HG03039 (cell line): ENCODE data around the gene CXorf65.
A peak's percentile ranks its signal among the peaks of the same experiment; 100 is the strongest.

Experiments used
- ATAC-seq: cut with Tn5 transposase; IDR thresholded peaks from one replicate; pipeline ENCODE4 v1.9.1; 2021; ENCODE audit warnings: mild to moderate bottlenecking, moderate library complexity; ENCODE audit not compliant: unreplicated experiment

The CXorf65 gene

DNA sequence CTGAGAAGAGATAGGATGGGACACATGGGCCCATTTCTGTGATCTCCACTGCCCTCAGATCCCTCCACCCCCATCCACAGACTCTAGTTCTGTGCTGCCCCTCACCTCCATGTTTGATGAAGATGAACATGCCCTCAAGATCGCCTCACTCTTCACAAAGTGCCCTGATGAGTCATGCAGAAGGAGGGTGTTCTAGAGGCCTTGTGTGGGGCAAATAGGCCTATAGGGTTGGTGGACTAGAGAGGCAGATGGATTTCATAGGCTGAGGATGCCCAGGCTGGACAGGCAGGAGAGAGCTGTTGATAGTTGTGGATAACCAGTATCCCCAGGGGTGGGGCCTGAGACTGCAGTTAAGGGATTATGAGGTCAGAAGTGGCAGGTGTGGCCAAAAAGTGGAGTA, at the start of gene CXorf65:
TSS of gene CXorf65 (minus strand) at position 314 of the 400 bp plus-strand sequence. CDS start at position 130, 184 bp downstream.
- ATAC-seq = no peak

DNA sequence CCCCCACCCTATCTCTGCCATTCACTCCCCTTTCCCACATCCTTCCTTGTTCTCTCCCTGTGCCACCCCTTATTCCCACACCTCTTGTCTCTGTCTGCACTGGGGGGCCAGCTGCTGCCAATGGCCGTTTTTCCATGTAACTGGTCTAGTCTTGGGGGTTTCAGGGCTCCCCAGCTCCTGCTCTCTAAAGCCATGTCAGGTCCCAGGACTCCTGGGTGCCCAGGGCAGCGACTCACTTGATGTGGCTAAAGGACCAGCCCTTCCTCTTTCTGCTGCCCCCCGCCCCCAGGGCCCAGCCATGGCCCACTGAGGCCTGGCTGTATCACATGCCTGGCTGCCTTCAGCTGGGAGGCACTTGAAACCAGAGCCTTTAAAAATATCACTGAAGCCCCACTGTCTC, 48.1 kb upstream of the CXorf65 start:
- ATAC-seq = no peak

DNA sequence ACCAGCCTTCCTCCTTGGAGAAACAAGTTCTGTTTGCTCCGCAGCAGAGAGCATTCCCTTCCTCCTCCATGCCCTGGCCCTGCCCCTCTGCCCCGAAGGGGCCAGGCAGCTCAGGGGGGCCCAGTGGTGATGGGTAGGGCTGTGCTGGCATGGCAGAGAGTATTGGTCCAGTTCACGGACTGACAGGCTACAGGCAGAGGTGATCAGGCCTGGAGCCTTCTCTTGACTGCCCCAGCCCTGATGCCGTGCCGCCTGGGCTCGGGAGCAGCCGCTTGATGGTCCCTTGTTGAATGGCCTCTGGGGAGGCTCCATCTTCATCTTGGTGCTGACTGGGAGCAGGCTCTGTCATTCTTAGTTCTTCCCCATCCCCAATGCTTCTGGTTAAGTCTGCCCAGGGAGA, 47.7 kb upstream of the CXorf65 start:
- no peak for ATAC-seq

DNA sequence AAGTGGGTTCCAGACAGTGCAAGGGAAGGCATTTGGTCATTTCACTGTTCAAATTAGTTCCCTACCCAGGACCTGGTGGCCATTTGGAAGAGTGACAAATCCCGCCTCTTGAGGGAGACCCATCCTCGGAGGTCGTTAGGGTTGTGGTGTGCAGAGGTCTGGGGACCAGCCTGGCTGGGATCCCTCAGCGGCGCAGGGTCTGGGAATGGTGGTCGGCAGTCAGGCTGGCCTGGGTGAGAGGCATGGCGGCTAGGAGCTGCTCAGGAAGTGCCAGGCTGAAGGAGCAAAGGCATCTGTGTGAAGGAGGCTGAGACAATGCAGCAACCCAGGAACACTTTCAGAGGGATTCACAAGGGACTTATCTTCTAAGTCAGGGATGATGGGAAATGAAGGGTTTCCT, 44.8 kb upstream of the CXorf65 start:
- no peak for ATAC-seq

DNA sequence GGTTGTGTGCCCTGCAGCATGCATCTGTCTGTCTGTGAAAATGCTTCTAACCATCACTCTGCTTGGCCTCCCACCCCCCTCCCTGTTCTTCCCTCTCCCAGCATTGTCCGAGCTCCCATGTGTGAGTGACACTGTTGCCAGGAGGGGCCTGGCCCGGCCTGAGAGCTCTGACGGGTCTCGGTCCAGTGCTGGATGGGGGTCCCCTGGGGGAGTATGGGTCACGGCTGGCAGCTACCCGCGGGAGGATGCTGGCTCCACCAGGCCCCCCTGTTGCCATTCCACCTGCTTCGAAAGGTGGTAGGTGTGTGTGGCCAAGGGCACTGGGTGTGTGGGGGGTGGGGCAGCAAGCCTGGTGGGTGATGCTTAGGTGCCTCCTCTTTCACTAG, 41.7 kb upstream of the CXorf65 start:
- no peak for ATAC-seq

DNA sequence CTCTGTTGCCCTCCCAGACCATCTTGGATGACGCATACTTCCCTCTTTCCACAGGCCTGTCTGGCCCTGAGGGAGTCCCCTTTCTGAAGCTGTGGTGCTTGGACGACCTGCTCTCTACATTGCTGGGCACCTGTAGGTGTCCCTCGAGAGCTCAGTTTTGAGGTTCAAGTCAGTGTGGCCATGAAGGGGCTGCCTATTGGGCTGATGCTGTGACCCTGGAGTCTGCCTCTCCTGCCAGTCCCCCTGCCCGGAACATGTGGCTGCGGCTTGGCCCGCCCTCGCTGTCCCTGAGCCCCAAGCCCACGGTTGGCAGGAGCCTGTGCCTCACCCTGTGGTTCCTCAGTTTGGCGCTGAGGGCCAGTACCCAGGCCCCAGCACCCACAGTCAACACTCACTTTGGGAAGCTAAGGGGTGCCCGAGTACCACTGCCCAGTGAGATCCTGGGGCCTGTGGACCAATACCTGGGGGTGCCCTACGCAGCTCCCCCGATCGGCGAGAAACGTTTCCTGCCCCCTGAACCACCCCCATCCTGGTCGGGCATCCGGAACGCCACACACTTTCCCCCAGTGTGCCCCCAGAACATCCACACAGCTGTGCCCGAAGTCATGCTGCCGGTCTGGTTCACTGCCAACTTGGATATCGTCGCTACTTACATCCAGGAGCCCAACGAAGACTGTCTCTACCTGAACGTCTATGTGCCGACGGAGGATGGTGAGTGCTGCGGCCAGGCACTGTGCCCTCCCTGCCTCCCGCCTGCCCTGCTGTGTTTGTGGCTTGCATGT, 41.1 kb upstream of the CXorf65 start:
- ATAC-seq = no peak

DNA sequence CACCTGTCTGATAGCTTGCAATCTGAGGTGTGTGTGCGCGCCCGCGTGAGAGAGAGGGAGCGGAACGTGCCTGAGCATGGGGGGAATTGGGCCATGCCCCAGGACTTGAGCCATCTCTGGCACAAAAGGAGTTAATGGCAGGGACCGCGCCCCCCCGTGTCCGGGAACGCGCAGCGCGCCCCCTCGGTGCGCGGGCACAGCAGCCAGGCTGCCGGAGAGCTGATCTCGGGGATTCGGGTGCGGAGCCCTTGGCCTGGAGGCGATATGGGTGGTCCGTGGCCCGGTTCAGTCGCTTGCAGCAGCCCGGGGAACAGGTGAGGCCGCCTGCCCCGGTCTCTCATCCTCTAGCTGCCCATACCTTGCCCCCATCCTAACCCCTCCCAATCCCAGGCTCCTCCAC, 38.1 kb upstream of the CXorf65 start, which contains the start of gene NLGN3:
TSS of gene NLGN3 (plus strand) at position 191 of the 400 bp plus-strand sequence. CDS start 2,909 bp downstream, outside the sequence.
- no peak for ATAC-seq

DNA sequence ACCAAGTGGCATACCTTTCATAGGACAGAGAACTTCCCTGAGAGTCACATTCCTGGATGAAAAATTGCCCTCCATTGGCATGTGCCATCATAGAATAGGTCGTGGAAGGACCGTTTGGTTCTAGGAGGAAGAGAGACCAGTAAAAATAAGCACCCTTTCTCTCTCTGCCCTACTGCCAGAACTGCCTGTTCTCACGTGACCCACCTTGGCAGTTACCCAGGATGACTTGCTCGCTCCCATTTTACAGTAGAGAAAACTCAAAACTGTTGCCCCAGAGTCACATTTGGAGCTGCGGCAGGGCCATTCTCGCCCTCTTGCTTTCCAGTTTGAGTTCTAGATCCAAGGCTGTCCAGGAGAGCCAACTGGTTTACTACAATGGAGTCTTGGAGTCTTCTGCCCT, 37.0 kb upstream of the CXorf65 start:
- ATAC-seq = no peak

DNA sequence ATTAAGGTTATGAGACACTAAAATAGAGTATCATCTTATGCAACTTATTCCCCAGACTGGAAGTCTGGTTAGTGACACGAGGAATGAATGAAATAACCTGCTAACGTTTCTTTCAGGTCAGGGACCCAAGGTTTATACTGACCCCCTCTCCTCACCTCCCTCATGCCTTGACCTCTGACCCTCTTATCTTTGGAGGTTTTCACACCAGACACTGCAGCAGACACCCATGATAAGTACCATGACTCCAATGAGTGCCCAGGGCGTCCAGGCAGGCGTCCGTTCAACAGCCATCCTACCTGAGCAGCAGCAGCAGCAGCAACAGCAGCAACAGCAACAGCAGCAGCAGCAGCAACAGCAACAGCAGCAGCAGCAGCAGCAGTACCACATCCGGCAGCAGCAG, 33.9 kb upstream of the CXorf65 start:
- ATAC-seq = no peak

DNA sequence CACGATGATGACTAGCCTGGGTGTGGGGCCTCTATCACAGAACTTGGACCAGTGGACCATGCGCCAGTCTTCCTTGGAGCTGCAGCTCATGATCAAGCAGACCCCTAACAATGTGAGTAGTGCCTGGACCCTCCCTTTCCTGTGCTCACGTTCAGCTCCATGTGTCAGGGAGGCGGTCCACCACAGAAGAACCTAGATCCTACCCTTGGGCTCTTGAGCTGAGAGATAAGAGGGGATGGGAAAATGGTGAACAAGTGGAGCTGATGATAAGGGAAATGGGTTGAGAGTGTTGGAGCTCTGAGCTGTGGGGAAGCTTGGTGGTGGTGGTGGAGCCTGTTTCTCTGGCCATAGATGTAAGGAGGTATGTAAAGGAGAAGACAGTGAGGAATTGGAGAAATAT, 25.0 kb upstream of the CXorf65 start:
- ATAC-seq = no peak

DNA sequence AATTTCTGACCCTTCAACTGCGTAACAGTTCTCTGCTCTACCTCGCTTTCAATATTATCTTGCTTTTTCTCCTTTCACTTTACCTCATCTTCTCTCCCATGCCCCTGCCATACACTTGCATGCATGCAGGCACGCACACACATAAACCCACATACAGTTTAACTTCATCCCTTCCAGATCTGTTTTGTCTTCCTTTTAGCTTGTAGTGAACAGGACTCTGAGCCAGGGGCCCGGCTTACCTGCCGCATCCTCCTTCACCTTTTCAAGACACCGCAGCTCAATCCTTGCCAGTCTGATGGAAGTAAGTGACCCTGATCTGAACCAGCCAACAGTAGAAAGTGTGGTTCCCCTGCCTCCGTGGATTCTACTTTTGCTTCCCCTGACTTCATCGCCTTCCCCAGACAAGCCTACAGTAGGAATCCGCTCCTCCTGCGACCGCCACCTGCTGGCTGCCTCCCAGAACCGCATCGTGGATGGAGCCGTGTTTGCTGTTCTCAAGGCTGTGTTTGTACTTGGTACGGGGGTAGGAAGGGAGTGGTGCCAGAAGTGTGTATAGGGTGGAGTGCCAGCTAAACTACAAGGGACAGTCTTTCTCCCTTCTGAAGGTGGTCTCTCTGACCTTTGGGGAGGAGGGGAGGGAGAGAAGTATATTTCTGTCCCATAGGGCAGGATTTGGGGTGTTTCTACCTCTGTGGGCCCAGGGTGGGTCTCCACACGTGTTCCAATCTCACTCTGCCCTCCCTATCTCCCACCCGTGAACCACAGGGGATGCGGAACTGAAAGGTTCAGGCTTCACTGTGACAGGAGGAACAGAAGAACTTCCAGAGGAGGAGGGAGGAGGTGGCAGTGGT, 22.6 kb upstream of the CXorf65 start:
- no peak for ATAC-seq

DNA sequence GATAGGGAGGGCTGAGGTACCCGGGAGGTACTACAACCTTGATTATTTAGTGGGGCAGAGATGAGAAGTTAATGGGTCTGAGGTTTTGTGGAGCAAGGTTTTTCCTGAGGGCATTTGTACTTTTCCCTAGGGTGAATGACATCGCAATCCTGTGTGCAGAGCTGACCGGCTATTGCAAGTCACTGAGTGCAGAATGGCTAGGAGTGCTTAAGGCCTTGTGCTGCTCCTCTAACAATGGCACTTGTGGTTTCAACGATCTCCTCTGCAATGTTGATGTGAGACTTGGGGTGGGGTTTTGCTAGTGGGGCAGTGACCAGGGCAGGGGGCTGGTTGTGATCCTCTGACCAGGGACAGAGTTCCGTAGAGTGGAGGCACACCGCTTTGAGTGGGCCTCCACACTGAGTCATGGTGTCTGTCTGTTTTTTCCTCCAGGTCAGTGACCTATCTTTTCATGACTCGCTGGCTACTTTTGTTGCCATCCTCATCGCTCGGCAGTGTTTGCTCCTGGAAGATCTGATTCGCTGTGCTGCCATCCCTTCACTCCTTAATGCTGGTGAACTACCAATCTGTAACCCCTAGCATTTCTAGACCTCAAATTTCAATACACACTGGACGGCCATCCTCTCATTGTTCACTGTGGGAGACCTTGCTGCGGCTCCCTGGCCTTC, 21.8 kb upstream of the CXorf65 start:
- ATAC-seq = no peak

DNA sequence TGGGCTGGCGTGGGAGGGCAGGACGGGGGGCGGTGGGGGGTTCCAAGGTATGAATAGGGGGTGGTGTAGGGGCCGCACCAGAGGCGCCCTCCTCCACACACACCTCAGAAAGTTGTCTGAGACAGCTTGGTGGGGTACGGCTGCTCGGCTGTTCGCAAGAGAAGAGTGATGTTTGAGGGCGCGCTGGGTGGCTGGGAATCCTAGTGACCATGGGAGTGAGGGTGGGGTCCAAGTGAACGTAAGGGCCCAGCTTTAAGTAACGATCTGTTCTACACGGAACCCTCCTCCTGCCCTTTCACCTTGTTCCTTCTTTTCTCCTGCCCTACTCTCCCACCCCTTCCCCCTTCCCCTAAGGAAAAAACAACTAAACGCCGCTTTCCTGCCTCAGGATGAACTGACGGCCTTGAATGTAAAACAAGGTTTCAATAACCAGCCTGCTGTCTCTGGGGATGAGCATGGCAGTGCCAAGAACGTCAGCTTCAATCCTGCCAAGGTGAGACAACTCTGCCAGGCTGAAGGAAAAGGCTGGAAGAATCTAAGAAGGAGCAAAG, 12.5 kb upstream of the CXorf65 start:
- ATAC-seq = no peak

DNA sequence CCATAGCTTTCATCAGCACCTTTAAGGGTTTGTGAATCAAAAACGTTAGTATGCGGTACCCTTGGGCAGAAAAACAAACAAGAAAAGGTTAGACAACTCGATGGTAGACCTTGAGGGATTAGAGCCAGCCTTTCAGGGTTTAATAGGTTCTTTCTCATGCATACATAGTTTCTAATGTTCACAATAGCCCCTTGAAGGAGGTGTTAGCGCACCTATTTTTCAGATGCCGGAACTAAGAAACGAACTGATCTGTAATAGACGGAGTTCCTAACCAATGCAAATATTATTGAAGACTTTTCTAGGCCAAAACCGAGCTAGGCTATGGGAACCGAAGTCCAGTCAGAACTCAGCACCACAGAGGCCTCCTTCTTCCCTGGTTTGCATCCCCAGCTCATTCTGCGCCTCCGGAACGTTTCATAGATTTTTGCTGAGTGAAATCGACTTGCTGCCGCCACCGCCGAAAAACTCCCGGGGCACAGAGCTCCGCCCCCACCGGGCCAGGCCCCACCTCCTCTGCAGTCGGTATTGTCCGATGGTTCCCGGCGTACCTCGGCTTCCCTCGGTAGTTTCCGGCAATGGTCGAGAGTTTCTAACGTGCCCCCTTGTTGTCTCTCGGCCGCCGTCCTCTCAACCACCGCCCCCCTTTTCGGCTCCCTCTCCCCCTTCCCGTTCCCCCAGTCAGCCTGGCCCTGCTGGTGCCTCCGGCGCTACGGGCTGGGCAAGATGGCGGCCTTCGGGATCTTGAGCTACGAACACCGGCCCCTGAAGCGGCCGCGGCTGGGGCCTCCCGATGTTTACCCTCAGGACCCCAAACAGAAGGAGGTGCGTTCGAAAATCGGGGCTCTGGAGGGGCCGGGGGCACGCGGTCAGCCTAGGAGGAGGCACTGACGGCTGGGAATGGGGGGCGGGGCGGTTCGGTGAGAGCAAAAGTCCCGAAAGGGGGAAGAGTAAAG, 11.8 kb upstream of the CXorf65 start, which contains the start of gene MED12:
TSS of gene MED12 (plus strand) at position 565 of the 953 bp plus-strand sequence. CDS start at position 724, 159 bp downstream.
- ATAC-seq = peak; percentile 86

DNA sequence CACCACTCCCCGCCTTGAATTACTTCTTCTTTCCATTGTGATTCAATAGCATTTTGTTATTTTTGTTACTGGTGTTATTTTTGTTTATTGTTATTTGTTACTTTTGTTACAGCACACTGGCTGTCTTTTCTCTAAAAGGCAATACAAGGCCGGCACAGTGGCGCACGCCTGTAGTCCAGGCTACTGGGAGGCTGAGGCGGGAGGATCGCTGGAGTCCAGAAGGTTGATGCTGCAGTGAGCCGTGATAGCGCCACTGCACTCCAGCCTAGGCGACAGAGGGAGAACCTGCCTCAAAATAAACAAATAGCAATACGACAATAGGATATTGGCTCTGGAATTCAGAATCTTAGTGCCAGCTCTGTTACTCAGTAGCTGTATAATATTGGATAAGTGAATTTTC, 10.8 kb upstream of the CXorf65 start:
- ATAC-seq = no peak

DNA sequence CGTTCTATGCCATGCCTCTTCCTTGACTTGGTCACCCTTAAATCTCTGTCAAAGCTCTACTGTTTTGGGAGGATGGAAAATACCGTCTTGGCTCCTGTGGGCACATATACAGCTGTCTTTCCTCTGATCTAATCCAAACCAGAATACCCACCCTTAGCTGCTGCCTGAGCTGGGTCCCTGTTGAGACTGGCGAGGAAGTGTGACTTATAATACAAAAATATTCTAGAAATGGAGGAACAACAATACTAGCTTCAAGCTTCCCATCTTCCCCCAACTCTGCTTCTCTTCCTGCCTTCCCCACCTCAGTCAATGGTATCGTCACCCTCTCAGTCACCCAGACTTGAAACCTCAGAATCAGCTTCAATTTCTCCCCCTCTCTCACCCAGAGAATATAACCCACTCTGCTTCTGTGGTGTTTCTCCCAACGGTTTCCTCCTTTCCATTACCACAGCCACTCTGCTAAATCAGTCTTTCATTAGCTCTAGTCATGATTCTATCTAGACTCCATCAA, 5.4 kb upstream of the CXorf65 start:
- ATAC-seq = peak; percentile 19

DNA sequence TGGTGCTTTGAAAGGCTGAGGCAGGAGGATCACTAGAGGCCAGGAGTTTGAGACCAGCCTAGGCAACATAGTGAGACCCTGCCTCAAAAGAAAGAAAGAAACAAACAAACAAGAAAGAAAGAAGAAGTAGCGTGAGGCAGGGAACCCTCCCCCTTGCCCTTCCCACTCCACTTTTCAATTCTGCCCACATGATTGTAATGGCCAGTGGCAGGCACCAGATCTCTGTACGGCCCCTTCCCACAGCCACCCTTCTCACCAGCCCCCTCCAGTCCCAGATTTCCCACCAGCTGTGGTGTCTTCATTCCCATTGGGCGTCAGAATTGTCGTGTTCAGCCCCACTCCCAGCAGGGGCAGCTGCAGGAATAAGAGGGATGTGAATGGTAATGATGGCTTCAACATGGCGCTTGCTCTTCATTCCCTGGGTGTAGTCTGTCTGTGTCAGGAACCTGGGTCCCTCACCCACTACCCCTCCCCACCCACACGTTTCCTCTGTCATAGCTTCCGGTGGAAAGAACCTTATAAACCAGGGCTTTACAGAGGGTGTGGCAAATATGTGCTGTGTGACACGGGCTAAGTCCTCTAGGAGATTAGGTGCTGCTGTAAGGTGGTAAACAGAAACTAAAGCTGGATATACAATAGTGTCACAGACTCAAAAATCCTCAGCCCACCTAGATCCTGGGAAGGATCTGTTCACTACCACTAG, 4.8 kb upstream of the CXorf65 start, which contains the start of gene IL2RG:
TSS of gene IL2RG (minus strand) at position 437 of the 703 bp plus-strand sequence. CDS start at position 399, 38 bp downstream.
- ATAC-seq = peak; percentile 88

DNA sequence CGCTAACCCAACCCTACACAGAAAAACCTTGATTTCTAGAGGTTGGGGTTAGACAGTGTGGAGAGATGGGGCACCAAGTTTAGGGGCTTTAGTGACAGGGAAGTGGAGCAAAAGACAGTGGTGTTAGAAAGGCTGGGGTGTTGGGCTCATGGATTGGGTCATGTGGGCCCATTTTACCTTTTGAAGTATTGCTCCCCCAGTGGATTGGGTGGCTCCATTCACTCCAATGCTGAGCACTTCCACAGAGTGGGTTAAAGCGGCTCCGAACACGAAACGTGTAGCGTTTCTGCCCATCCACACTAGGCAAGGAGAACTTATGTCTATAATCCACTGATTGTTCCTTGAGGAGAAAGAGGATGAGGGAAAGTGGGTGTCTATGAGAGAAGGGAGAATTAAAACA, 2.5 kb upstream of the CXorf65 start:
- ATAC-seq = no peak
